Endothelial cell of umbilical vein (primary cell): ENCODE measurements around the gene NUP50. TPM values are rescaled to one million over a fixed set of nuclear protein-coding genes. Genes with fewer than 3 reads are reported as not detected.

ENCODE experiments used
- BruUV-seq: library from RNA; stranded (reverse); fragments of 400-500 nt; replicated peaks from 2 replicates; lab custom pipeline; 2021; lab: Mats Ljungman, UMichigan
- CTCF ChIA-PET: fragments of 300-600, 350-600 bp; sonication (Branson Sonifier 250); formaldehyde crosslinking; loops from one replicate; lab custom pipeline; 2021; ENCODE audit warnings: antibody characterized with exemption, inconsistent platforms; lab: Charles Lee
- POLR2A ChIA-PET: fragments of 300-600, 350-600 bp; sonication (Branson Sonifier 250); formaldehyde crosslinking; loops from one replicate; lab custom pipeline; 2021; ENCODE audit warnings: antibody characterized with exemption, inconsistent platforms; lab: Charles Lee
- DNase-seq: peaks from one replicate; pipeline ENCODE4 v3.0.0-alpha.2; 2011; ENCODE audit warnings: low read depth, low spot score
- FAIRE-seq: peaks from 2 replicates; lab custom pipeline; 2011; peaks lifted over from hg19 to GRCh38; lab: Jason Lieb, UNC
- H2AFZ ChIP-seq: 2 replicates; pipeline ENCODE4 v1.6.0; 2012; ENCODE audit warnings: low read depth, low read length, control low read depth, inconsistent platforms
- H3K27ac ChIP-seq: 2 replicates; pipeline ENCODE4 v1.5.1; 2011; ENCODE audit warnings: low read depth, mild to moderate bottlenecking, control low read depth, low read length, moderate library complexity; ENCODE audit not compliant: insufficient read depth
- H3K27me3 ChIP-seq, 2 experiments: 2 replicates each; pipeline versions ENCODE4 v1.6.0 to v1.6.1; 2011; ENCODE audit warnings: low read length in 2 of 2, mixed read lengths in 1 of 2; ENCODE audit not compliant: control insufficient read depth in 2 of 2, insufficient read depth in 2 of 2
- H3K36me3 ChIP-seq, 2 experiments: 2 replicates in 1 of 2; 3 replicates in 1 of 2; pipeline ENCODE4 v1.5.1; 2011; ENCODE audit warnings: low read length in 2 of 2, mild to moderate bottlenecking in 1 of 2, moderate library complexity in 1 of 2; ENCODE audit not compliant: control insufficient read depth in 2 of 2, insufficient read depth in 2 of 2; ENCODE audit errors: extremely low read depth in 1 of 2
- H3K4me1 ChIP-seq: 3 replicates; pipeline ENCODE4 v1.5.1; 2011; ENCODE audit warnings: mild to moderate bottlenecking, low read length; ENCODE audit not compliant: control insufficient read depth, insufficient read depth; ENCODE audit errors: extremely low read depth
- H3K4me2 ChIP-seq: 2 replicates; pipeline ENCODE4 v1.6.1; 2011; ENCODE audit warnings: low read length, control low read depth, mixed read lengths; ENCODE audit not compliant: insufficient read depth
- H3K4me3 ChIP-seq, 3 experiments: fragments of 200-600 bp in 1 of 3; sonication (generic), shearing (Covaris generic) in 1 of 3; replicated peaks in 1 of 3; 2 replicates each; pipeline ENCODE4 v1.5.1; 2011 to 2016; ENCODE audit warnings: control low read depth in 3 of 3, low read length in 3 of 3, mild to moderate bottlenecking in 2 of 3, inconsistent platforms in 1 of 3, low read depth in 1 of 3, moderate library complexity in 1 of 3; ENCODE audit not compliant: insufficient read depth in 1 of 3
- H3K79me2 ChIP-seq: 2 replicates; pipeline ENCODE4 v1.6.0; 2012; ENCODE audit warnings: low read length, inconsistent platforms; ENCODE audit not compliant: control insufficient read depth, insufficient read depth
- H3K9ac ChIP-seq: replicated peaks from 2 replicates; pipeline ENCODE3; 2011; ENCODE audit warnings: low read length, control low read depth; ENCODE audit not compliant: insufficient read depth; ENCODE audit errors: extremely low read depth
- H3K9me1 ChIP-seq: replicated peaks from 3 replicates; pipeline ENCODE4 v1.6.0; 2011; ENCODE audit warnings: mild to moderate bottlenecking, low read length; ENCODE audit not compliant: control insufficient read depth, insufficient read depth; ENCODE audit errors: extremely low read depth
- H3K9me3 ChIP-seq: replicated peaks from 2 replicates; pipeline ENCODE4 v1.5.1; 2012; ENCODE audit warnings: low read length, inconsistent platforms; ENCODE audit not compliant: control insufficient read depth, insufficient read depth
- H4K20me1 ChIP-seq: replicated peaks from 2 replicates; pipeline ENCODE3; 2011; ENCODE audit warnings: mild to moderate bottlenecking, low read length; ENCODE audit not compliant: control insufficient read depth, insufficient read depth; ENCODE audit errors: extremely low read depth
- CTCF ChIP-seq, 2 donors: IDR thresholded peaks; 1 replicate in 1 of 2; 2 replicates in 1 of 2; pipeline ENCODE4 v1.5.1; 2011; ENCODE audit warnings: low read length in 2 of 2, mild to moderate bottlenecking in 2 of 2, moderate library complexity in 2 of 2, control low read depth in 1 of 2, inconsistent platforms in 1 of 2, low read depth in 1 of 2; ENCODE audit not compliant: insufficient read depth in 1 of 2; ENCODE audit errors: extremely low read depth in 1 of 2
- EZH2 ChIP-seq: IDR thresholded peaks from 2 replicates; pipeline ENCODE4 v1.6.1; 2012; ENCODE audit warnings: borderline replicate concordance, low read depth, mild to moderate bottlenecking, moderate library complexity, low read length, inconsistent platforms; ENCODE audit not compliant: severe bottlenecking
- FOS ChIP-seq: IDR thresholded peaks from 2 replicates; pipeline ENCODE4 v1.6.1; 2011; ENCODE audit warnings: mild to moderate bottlenecking, low read length, moderate library complexity, borderline replicate concordance; ENCODE audit not compliant: insufficient read depth
- GATA2 ChIP-seq: IDR thresholded peaks from 2 replicates; pipeline ENCODE4 v1.7.0; 2011; ENCODE audit warnings: low read depth, mild to moderate bottlenecking, moderate library complexity, mixed read lengths, low read length; ENCODE audit not compliant: insufficient read length, insufficient read depth
- JUN ChIP-seq: IDR thresholded peaks from 2 replicates; pipeline ENCODE4 v1.6.1; 2011; ENCODE audit warnings: borderline replicate concordance, low read depth; ENCODE audit not compliant: insufficient read length, insufficient read depth
- MAX ChIP-seq: IDR thresholded peaks from 2 replicates; pipeline ENCODE4 v1.6.1; 2011; ENCODE audit not compliant: insufficient read depth, insufficient read length
- MYC ChIP-seq: IDR thresholded peaks from one replicate; pipeline ENCODE4 v1.6.1; 2011; ENCODE audit warnings: mild to moderate bottlenecking, low read depth, low read length
- POLR2A ChIP-seq: IDR thresholded peaks from 2 replicates; pipeline ENCODE4 v1.6.1; 2012; ENCODE audit warnings: low read depth, mild to moderate bottlenecking, control low read depth, low read length
- POLR2AphosphoS5 ChIP-seq: IDR thresholded peaks from 2 replicates; pipeline ENCODE4 v1.6.1; 2012; ENCODE audit warnings: low read depth, mild to moderate bottlenecking, control low read depth, low read length, moderate library complexity; ENCODE audit not compliant: insufficient read depth
- dilution Hi-C: fragments of 300-500 bp; cut with MboI; formaldehyde crosslinking; loops from one replicate; pipeline ENCODE4 v1.15.0; 2019; ENCODE audit warnings: low sequenced_read_pairs; ENCODE audit not compliant: extremely low pct_ligation_motif_present
- intact Hi-C: fragments of 100-400 bp; cut with micrococcal nuclease; formaldehyde crosslinking; loops from one replicate; pipeline ENCODE4 v1.10.0; 2022
- polyA plus RNA-seq, 4 experiments: library from polyadenylated mRNA; depleted of rRNA in 3 of 4; stranded (reverse) in 3 of 4; unstranded in 1 of 4; fragments of >200 nt; gene quantifications; 2 replicates each; pipeline versions ENCODE4 v1.2.1 to v1.2.3, GENCODE V29; 2011 to 2012; ENCODE audit warnings: missing spikeins in 1 of 4
- total RNA-seq: library from RNA; stranded (reverse); gene quantifications from 2 replicates; pipeline ENCODE4 v1.2.3, GENCODE V29; 2021

The NUP50 gene
- total and polyA plus RNA-seq, 2 donors (not counting 3 experiments of a cell fraction or from before 2014, with no cell fraction given), result 12.4 to 90.9 TPM

GRCh38 chr22:45131749-45132148, 32.0 kb upstream of the NUP50 start:
- Histone ChIP-seq H3K4me1 (no peaks in the 10 kb centered on the region), H3K36me3 (peaks cover 0 to 7% of the 10 kb centered on the region in 2 experiments), H3K4me2 (no peak overlapping the region), H3K9me1 (no peaks in the 10 kb centered on the region), H3K27me3 (no peaks in the 10 kb centered on the region), H3K79me2 (no peaks in the 10 kb centered on the region), H2AFZ (no peak overlapping the region), H3K9ac (no peak overlapping the region), H4K20me1 (no peaks in the 10 kb centered on the region), H3K9me3 (no peaks in the 10 kb centered on the region), H3K27ac (no peak overlapping the region), H3K4me3 (no peak overlapping the region)
- no peak for TF ChIP-seq MAX
- TF ChIP-seq POLR2AphosphoS5, result no peak
- TF ChIP-seq JUN, result no peak
- TF ChIP-seq CTCF (IDR thresholded peaks at IDR 0.05; ENCODE audit: extremely low read depth in 1 of 2, insufficient read depth in 1 of 2, low read depth in 1 of 2, low read length in 2 of 2), result no peak
- TF ChIP-seq FOS, result no peak
- TF ChIP-seq EZH2, result no peak
- TF ChIP-seq GATA2, result no peak
- no peak for TF ChIP-seq POLR2A
- no peak for TF ChIP-seq MYC
- ChIA-PET POLR2A (no interaction called here), CTCF (no interaction called here)
- no peak for DNase-seq
- no peak for FAIRE-seq
- intact Hi-C loops (no loop called here), dilution Hi-C loops (no loop called here)
- no TSS peak for BruUV-seq
